WTC11 (cell line): ENCODE measurements around the gene CNPY1. TPM values are rescaled to one million over a fixed set of nuclear protein-coding genes. Genes with fewer than 3 reads are reported as not detected.

ENCODE experiments used
- ATAC-seq: fragments of 200-7000 bp; cut with Tn5 transposase; 2 replicates; pipeline ENCODE4 v1.10.0; 2021; ENCODE audit warnings: mild to moderate bottlenecking, moderate library complexity
- CTCF ChIA-PET: fragments of 300-600 bp; sonication (Branson Sonifier 250); formaldehyde crosslinking; loops from one replicate; lab custom pipeline; 2021; ENCODE audit warnings: antibody characterized with exemption; lab: Charles Lee
- POLR2A ChIA-PET: fragments of 350-600 bp; sonication (Branson Sonifier 250); formaldehyde crosslinking; loops from one replicate; lab custom pipeline; 2021; ENCODE audit warnings: antibody characterized with exemption; lab: Charles Lee
- DNase-seq: peaks from one replicate; pipeline ENCODE4 v3.0.0; 2021; ENCODE audit warnings: low spot score
- H3K27ac Mint-ChIP-seq: 2 replicates; pipeline ENCODE4 v1.8.0; 2021; ENCODE audit warnings: mixed read lengths
- H3K27me3 Mint-ChIP-seq: 2 replicates; pipeline ENCODE4 v1.8.0; 2021; ENCODE audit warnings: low read depth, mild to moderate bottlenecking, moderate library complexity, mixed read lengths
- H3K36me3 Mint-ChIP-seq: 2 replicates; pipeline ENCODE4 v1.8.0; 2021; ENCODE audit warnings: mixed read lengths
- H3K4me1 Mint-ChIP-seq: 2 replicates; pipeline ENCODE4 v1.8.0; 2022; ENCODE audit warnings: mixed read lengths
- H3K4me3 Mint-ChIP-seq: 2 replicates; pipeline ENCODE4 v1.8.0; 2021; ENCODE audit warnings: mild to moderate bottlenecking, moderate library complexity, mixed read lengths
- H3K9me3 Mint-ChIP-seq: 2 replicates; pipeline ENCODE4 v1.8.0; 2021; ENCODE audit warnings: mixed read lengths
- ATF6 ChIP-seq: sonication (generic); formaldehyde crosslinking; IDR thresholded peaks from 2 replicates; pipeline ENCODE4 v1.8.1; 2023; ENCODE audit warnings: mild to moderate bottlenecking, missing genetic modification reagents
- CTCF ChIP-seq: fragments of 200-600 bp; IDR thresholded peaks from 2 replicates; pipeline ENCODE4 v1.8.0; 2022; ENCODE audit warnings: antibody characterized with exemption
- MXD4 ChIP-seq: fragments of 250-450 bp; sonication (Bioruptor Pico); IDR thresholded peaks from 2 replicates; pipeline ENCODE4 v1.8.0; 2021; ENCODE audit warnings: mild to moderate bottlenecking, moderate library complexity, borderline replicate concordance
- NR1H2 ChIP-seq: sonication (generic); formaldehyde crosslinking; IDR thresholded peaks from 2 replicates; pipeline ENCODE4 v1.9.0; 2021; ENCODE audit warnings: mild to moderate bottlenecking, moderate library complexity, missing genetic modification reagents
- PRDM15 ChIP-seq: sonication (generic); formaldehyde crosslinking; IDR thresholded peaks from 2 replicates; pipeline ENCODE4 v1.8.0; 2022; ENCODE audit warnings: missing genetic modification reagents
- USF1 ChIP-seq: sonication (generic); formaldehyde crosslinking; IDR thresholded peaks from 2 replicates; pipeline ENCODE4 v1.8.0; 2022; ENCODE audit warnings: mild to moderate bottlenecking, missing genetic modification reagents
- ZBTB43 ChIP-seq: sonication (generic); formaldehyde crosslinking; IDR thresholded peaks from 2 replicates; pipeline ENCODE4 v1.8.1; 2023; ENCODE audit warnings: mild to moderate bottlenecking, missing genetic modification reagents
- ZNF232 ChIP-seq: sonication (generic); formaldehyde crosslinking; IDR thresholded peaks from 2 replicates; pipeline ENCODE4 v1.8.0; 2022; ENCODE audit warnings: mild to moderate bottlenecking, missing genetic modification reagents
- ZNF396 ChIP-seq: fragments of 250-450 bp; sonication (Bioruptor Pico); IDR thresholded peaks from 2 replicates; pipeline ENCODE4 v1.8.0; 2021; ENCODE audit warnings: mild to moderate bottlenecking, moderate library complexity, borderline replicate concordance
- ZNF423 ChIP-seq: fragments of 250-450 bp; sonication (Bioruptor Pico); IDR thresholded peaks from 2 replicates; pipeline ENCODE4 v2.1.2; 2022; ENCODE audit warnings: mild to moderate bottlenecking, moderate library complexity
- ZNF671 ChIP-seq: fragments of 250-450 bp; sonication (Bioruptor Pico); IDR thresholded peaks from 2 replicates; pipeline ENCODE4 v1.8.0; 2021; ENCODE audit warnings: mild to moderate bottlenecking
- total RNA-seq: library from RNA; stranded (reverse); gene quantifications from 3 replicates; pipeline ENCODE4 v1.2.3, GENCODE V29; 2021
- TF ChIP-seq, protein P1 (sequence below): sonication (generic); formaldehyde crosslinking; IDR thresholded peaks from 2 replicates; pipeline ENCODE4 v1.8.1; 2023; ENCODE audit warnings: mild to moderate bottlenecking, moderate library complexity, missing genetic modification reagents
- TF ChIP-seq, protein P2 (sequence below): fragments of 250-450 bp; sonication (Bioruptor Pico); IDR thresholded peaks from 2 replicates; pipeline ENCODE4 v2.1.2; 2022; ENCODE audit warnings: mild to moderate bottlenecking, moderate library complexity
- TF ChIP-seq, protein P3 (sequence below): fragments of 250-450 bp; sonication (Bioruptor Pico); IDR thresholded peaks from 2 replicates; pipeline ENCODE4 v1.9.0; 2021; ENCODE audit warnings: mild to moderate bottlenecking, borderline replicate concordance

CNPY1 gene
- total RNA-seq, 1 experiment from 2014 or later: 0.09 TPM

GRCh38 chr7:155553871-155554270, 7.5 kb upstream of the CNPY1 start (continued):
- TF ChIP-seq, protein P1, sequence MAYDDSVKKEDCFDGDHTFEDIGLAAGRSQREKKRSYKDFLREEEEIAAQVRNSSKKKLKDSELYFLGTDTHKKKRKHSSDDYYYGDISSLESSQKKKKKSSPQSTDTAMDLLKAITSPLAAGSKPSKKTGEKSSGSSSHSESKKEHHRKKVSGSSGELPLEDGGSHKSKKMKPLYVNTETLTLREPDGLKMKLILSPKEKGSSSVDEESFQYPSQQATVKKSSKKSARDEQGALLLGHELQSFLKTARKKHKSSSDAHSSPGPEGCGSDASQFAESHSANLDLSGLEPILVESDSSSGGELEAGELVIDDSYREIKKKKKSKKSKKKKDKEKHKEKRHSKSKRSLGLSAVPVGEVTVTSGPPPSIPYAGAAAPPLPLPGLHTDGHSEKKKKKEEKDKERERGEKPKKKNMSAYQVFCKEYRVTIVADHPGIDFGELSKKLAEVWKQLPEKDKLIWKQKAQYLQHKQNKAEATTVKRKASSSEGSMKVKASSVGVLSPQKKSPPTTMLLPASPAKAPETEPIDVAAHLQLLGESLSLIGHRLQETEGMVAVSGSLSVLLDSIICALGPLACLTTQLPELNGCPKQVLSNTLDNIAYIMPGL (CRISPR knock-in tag): no peak
- TF ChIP-seq CTCF (no peak), ZBTB43 (CRISPR knock-in tag) (no peak)

- ChIA-PET CTCF (interaction anchor here (1.6 kb wide), 1 partner anchor 47 kb away, joined by 6 read pairs; no protein-coding TSS in a partner anchor), POLR2A (no interaction called here)
- ATAC-seq: no peak
- Mint-ChIP-seq H3K4me1 (no peaks in the 10 kb centered on the region), H3K36me3 (no peaks in the 10 kb centered on the region), H3K9me3 (peaks cover 9% of the 10 kb centered on the region), H3K4me3 (no peak overlapping the region), H3K27ac (no peak overlapping the region), H3K27me3 (no peaks in the 10 kb centered on the region)
- DNase-seq: no peak
- TF ChIP-seq ZNF396 (CRISPR knock-in tag) (no peak), CTCF (no peak), ZNF423 (CRISPR knock-in tag) (no peak), USF1 (CRISPR knock-in tag) (no peak), PRDM15 (CRISPR knock-in tag) (no peak), NR1H2 (CRISPR knock-in tag) (no peak), ATF6 (no peak), ZNF232 (CRISPR knock-in tag) (no peak), MXD4 (CRISPR knock-in tag) (no peak), ZNF671 (CRISPR knock-in tag) (no peak)
- TF ChIP-seq, protein P2, sequence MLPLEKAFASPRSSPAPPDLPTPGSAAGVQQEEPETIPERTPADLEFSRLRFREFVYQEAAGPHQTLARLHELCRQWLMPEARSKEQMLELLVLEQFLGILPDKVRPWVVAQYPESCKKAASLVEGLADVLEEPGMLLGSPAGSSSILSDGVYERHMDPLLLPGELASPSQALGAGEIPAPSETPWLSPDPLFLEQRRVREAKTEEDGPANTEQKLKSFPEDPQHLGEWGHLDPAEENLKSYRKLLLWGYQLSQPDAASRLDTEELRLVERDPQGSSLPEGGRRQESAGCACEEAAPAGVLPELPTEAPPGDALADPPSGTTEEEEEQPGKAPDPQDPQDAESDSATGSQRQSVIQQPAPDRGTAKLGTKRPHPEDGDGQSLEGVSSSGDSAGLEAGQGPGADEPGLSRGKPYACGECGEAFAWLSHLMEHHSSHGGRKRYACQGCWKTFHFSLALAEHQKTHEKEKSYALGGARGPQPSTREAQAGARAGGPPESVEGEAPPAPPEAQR (CRISPR knock-in tag): no peak
- TF ChIP-seq, protein P3, sequence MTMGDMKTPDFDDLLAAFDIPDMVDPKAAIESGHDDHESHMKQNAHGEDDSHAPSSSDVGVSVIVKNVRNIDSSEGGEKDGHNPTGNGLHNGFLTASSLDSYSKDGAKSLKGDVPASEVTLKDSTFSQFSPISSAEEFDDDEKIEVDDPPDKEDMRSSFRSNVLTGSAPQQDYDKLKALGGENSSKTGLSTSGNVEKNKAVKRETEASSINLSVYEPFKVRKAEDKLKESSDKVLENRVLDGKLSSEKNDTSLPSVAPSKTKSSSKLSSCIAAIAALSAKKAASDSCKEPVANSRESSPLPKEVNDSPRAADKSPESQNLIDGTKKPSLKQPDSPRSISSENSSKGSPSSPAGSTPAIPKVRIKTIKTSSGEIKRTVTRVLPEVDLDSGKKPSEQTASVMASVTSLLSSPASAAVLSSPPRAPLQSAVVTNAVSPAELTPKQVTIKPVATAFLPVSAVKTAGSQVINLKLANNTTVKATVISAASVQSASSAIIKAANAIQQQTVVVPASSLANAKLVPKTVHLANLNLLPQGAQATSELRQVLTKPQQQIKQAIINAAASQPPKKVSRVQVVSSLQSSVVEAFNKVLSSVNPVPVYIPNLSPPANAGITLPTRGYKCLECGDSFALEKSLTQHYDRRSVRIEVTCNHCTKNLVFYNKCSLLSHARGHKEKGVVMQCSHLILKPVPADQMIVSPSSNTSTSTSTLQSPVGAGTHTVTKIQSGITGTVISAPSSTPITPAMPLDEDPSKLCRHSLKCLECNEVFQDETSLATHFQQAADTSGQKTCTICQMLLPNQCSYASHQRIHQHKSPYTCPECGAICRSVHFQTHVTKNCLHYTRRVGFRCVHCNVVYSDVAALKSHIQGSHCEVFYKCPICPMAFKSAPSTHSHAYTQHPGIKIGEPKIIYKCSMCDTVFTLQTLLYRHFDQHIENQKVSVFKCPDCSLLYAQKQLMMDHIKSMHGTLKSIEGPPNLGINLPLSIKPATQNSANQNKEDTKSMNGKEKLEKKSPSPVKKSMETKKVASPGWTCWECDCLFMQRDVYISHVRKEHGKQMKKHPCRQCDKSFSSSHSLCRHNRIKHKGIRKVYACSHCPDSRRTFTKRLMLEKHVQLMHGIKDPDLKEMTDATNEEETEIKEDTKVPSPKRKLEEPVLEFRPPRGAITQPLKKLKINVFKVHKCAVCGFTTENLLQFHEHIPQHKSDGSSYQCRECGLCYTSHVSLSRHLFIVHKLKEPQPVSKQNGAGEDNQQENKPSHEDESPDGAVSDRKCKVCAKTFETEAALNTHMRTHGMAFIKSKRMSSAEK (CRISPR knock-in tag): no peak
Measured at GRCh38 chr7:155551785-155552611, 5.6 kb upstream of the CNPY1 start.
